Lung (tissue), 12 donors: ENCODE data around the gene LRRK2. TPM values are rescaled to one million over a fixed set of nuclear protein-coding genes. Genes with fewer than 3 reads are reported as not detected.

Experiments used
- ATAC-seq: fragments of 200-7000 bp; cut with Tn5 transposase; one replicate; pipeline ENCODE4 v1.9.1; 2020; ENCODE audit warnings: moderate number of reproducible peaks; ENCODE audit not compliant: insufficient read depth, low FRiP score
- DNase-seq, 3 donors: peaks; one replicate each; pipeline ENCODE4 v3.0.0-alpha.2; 2013 to 2017
- H3K27ac ChIP-seq, 2 donors: one replicate each; pipeline ENCODE4 v1.5.1; 2013; ENCODE audit warnings: mild to moderate bottlenecking in 2 of 2, moderate library complexity in 2 of 2, control low read depth in 1 of 2, inconsistent platforms in 1 of 2, low read depth in 1 of 2, low read length in 1 of 2
- H3K27me3 ChIP-seq, 3 donors: one replicate each; pipeline ENCODE4 v1.5.1; 2013; ENCODE audit warnings: low read length in 2 of 3; ENCODE audit not compliant: control insufficient read depth in 3 of 3, insufficient read depth in 3 of 3
- H3K36me3 ChIP-seq, 4 donors: one replicate each; pipeline ENCODE4 v1.5.1; 2013; ENCODE audit warnings: low read length in 4 of 4, mild to moderate bottlenecking in 1 of 4, moderate library complexity in 1 of 4; ENCODE audit not compliant: control insufficient read depth in 4 of 4, insufficient read depth in 4 of 4
- H3K4me1 ChIP-seq, 5 donors: one replicate each; pipeline ENCODE4 v1.5.1; 2013; ENCODE audit warnings: low read length in 5 of 5, mild to moderate bottlenecking in 2 of 5, moderate library complexity in 1 of 5; ENCODE audit not compliant: control insufficient read depth in 5 of 5, insufficient read depth in 5 of 5
- H3K4me3 ChIP-seq: one replicate; pipeline ENCODE4 v1.5.1; 2013; ENCODE audit warnings: mild to moderate bottlenecking, control low read depth, moderate library complexity
- H3K9ac ChIP-seq, 2 donors: one replicate each; pipeline ENCODE4 v1.5.1; 2013; ENCODE audit warnings: low read length in 2 of 2, control low read depth in 1 of 2; ENCODE audit not compliant: insufficient read depth in 1 of 2
- H3K9me3 ChIP-seq, 4 donors: one replicate each; pipeline ENCODE4 v1.5.1; 2013; ENCODE audit warnings: low read length in 3 of 4, mild to moderate bottlenecking in 1 of 4, moderate library complexity in 1 of 4; ENCODE audit not compliant: control insufficient read depth in 4 of 4, insufficient read depth in 3 of 4
- CTCF ChIP-seq: IDR thresholded peaks from 2 replicates; pipeline ENCODE4 v1.5.1; 2012; ENCODE audit warnings: mild to moderate bottlenecking; ENCODE audit errors: control extremely low read depth, extremely low read depth
- WGBS, 2 donors: extraction: QIAGEN DNeasy Blood & Tissue Kit; methylation state at CpG; one replicate each; pipeline ENCODE4 v1.1.7; 2013; 5-methylcytosine and 5-hydroxymethylcytosine counted together
- polyA plus RNA-seq, 2 donors: library from polyadenylated mRNA; stranded (reverse); fragments of 200-250 nt; gene quantifications; one replicate each; pipeline ENCODE4 v1.2.1, GENCODE V29; 2013
- total RNA-seq, 2 donors: library from RNA; depleted of rRNA in 1 of 2; stranded (reverse); fragments of >200 nt in 1 of 2; gene quantifications; one replicate each; pipeline ENCODE4 v1.2.1, GENCODE V29; 2014 to 2021
- donor health status: control.
- donor health status: control.
- donor health status: Bipolar disorder and iron deficiency.
- donor health status: healthy.
- donor health status: DM: yes; HTN: yes; CAD: no.

LRRK2 gene
- total and polyA plus RNA-seq, 4 donors = 74.3 to 276 (median 193) TPM

DNA sequence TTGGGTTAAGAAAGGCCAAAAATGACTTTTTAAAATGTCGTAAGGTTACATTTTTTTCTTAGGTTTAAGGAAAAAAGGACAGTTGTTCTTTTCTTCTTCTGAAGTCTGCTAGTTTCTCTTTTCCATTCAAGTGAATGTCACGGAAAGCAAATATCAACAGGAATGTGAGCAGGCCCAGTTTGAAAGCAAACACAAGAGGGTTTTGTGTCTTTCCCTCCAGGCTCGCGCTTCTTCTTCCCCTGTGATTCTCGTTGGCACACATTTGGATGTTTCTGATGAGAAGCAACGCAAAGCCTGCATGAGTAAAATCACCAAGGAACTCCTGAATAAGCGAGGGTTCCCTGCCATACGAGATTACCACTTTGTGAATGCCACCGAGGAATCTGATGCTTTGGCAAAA is 85.4 kb downstream of the LRRK2 start:
- H3K4me1 ChIP-seq = no peaks in the 10 kb centered on the region
- H3K27ac ChIP-seq = no peak overlapping the region
- 89 to 93% methylated on average over 9 of the region's 9 CpGs for WGBS, 2 donors
- H3K36me3 ChIP-seq = peaks cover 0 to 6% (median 0%) of the 10 kb centered on the region in 4 donors
- H3K4me3 ChIP-seq = no peak overlapping the region
- H3K9me3 ChIP-seq = no peaks in the 10 kb centered on the region
- no peak for TF ChIP-seq CTCF
- ATAC-seq = no peak
- no peak overlapping the region for H3K9ac ChIP-seq
- no peak for DNase-seq
- no peaks in the 10 kb centered on the region for H3K27me3 ChIP-seq

- DNase-seq = no peak
- no peak overlapping the region for H3K4me3 ChIP-seq
- ATAC-seq = no peak
- H3K27ac ChIP-seq = no peak overlapping the region
- no peak overlapping the region for H3K9ac ChIP-seq
- H3K9me3 ChIP-seq = no peaks in the 10 kb centered on the region
- no peaks in the 10 kb centered on the region for H3K27me3 ChIP-seq
- peaks cover 0 to 6% (median 0%) of the 10 kb centered on the region in 4 donors for H3K36me3 ChIP-seq
- no peak for TF ChIP-seq CTCF
- H3K4me1 ChIP-seq = no peaks in the 10 kb centered on the region
Measured at GRCh38 chr12:40312196-40312595, 87.4 kb downstream of the LRRK2 start.

GRCh38 chr12:40312982-40313576 is 88.3 kb downstream of the LRRK2 start:
- Histone ChIP-seq H3K9ac (no peak overlapping the region), H3K4me3 (no peak overlapping the region), H3K27ac (no peak overlapping the region), H3K4me1 (no peaks in the 10 kb centered on the region), H3K36me3 (peaks cover 0 to 5% (median 0%) of the 10 kb centered on the region in 4 donors), H3K27me3 (no peaks in the 10 kb centered on the region), H3K9me3 (no peaks in the 10 kb centered on the region)
- DNase-seq = peak in 2 of 3 donors; percentile 26 to 51
- 42 to 49% methylated on average over 4 of the region's 4 CpGs for WGBS, 2 donors
- TF ChIP-seq CTCF = no peak
- no peak for ATAC-seq

- H3K27me3 ChIP-seq = no peaks in the 10 kb centered on the region
- peaks cover 0 to 4% (median 0%) of the 10 kb centered on the region in 4 donors for H3K36me3 ChIP-seq
- DNase-seq (no peak), ATAC-seq (no peak)
- 90 to 93% methylated on average over 10 of the region's 10 CpGs for WGBS, 2 donors
- H3K9me3 ChIP-seq = no peaks in the 10 kb centered on the region
- H3K4me1 ChIP-seq = no peaks in the 10 kb centered on the region
- no peak overlapping the region for H3K4me3 ChIP-seq
- H3K9ac ChIP-seq = no peak overlapping the region
- H3K27ac ChIP-seq = no peak overlapping the region
- no peak for TF ChIP-seq CTCF
Measured at GRCh38 chr12:40313928-40314327, 89.1 kb downstream of the LRRK2 start.
